Caco-2 (cell line): Measurements from ENCODE around the gene TIMMDC1. TPM values are rescaled to one million over a fixed set of nuclear protein-coding genes. Genes with fewer than 3 reads are reported as not detected.

Experiments
- BruUV-seq: library from RNA; stranded (reverse); fragments of 400-500 nt; replicated peaks from 2 replicates; lab custom pipeline; 2021; lab: Mats Ljungman, UMichigan
- CTCF ChIA-PET: fragments of 300-600 bp; sonication (Branson Sonifier 250); formaldehyde crosslinking; loops from one replicate; lab custom pipeline; 2022; ENCODE audit warnings: antibody characterized with exemption; lab: Charles Lee
- POLR2A ChIA-PET: fragments of 300-600 bp; sonication (Branson Sonifier 250); formaldehyde crosslinking; loops from one replicate; lab custom pipeline; 2022; ENCODE audit warnings: antibody characterized with exemption; lab: Charles Lee
- DNase-seq, 2 experiments: peaks; one replicate each; pipeline versions ENCODE4 v3.0.0 to v3.0.0-alpha.2; 2020 to 2022
- H3K27me3 ChIP-seq: replicated peaks from 2 replicates; pipeline ENCODE4 v1.6.0; 2011; ENCODE audit warnings: low read length; ENCODE audit not compliant: control insufficient read depth, insufficient read depth
- H3K36me3 ChIP-seq: 2 replicates; pipeline ENCODE4 v1.5.1; 2011; ENCODE audit warnings: low read length; ENCODE audit not compliant: control insufficient read depth, insufficient read depth
- H3K4me1 ChIP-seq: fragments of 250-450 bp; sonication (Bioruptor Pico); 2 replicates; pipeline ENCODE4 v1.5.1; 2020; ENCODE audit warnings: mild to moderate bottlenecking
- H3K4me3 ChIP-seq: 2 replicates; pipeline ENCODE4 v1.5.1; 2011; ENCODE audit warnings: low read depth, mild to moderate bottlenecking, control low read depth, low read length
- H3K9me3 ChIP-seq: fragments of 250-450 bp; sonication (Bioruptor Pico); 2 replicates; pipeline ENCODE4 v1.5.1; 2020; ENCODE audit warnings: mild to moderate bottlenecking, moderate library complexity
- H3K27ac Mint-ChIP-seq: one replicate; pipeline ENCODE4 v1.8.0; 2022; ENCODE audit warnings: mixed read lengths; ENCODE audit not compliant: unreplicated experiment
- H3K27me3 Mint-ChIP-seq: one replicate; pipeline ENCODE4 v1.8.0; 2022; ENCODE audit warnings: mixed read lengths; ENCODE audit not compliant: insufficient read depth, unreplicated experiment
- H3K36me3 Mint-ChIP-seq: one replicate; pipeline ENCODE4 v1.8.0; 2022; ENCODE audit warnings: mild to moderate bottlenecking, mixed read lengths; ENCODE audit not compliant: insufficient read depth, unreplicated experiment
- H3K4me1 Mint-ChIP-seq: one replicate; pipeline ENCODE4 v1.8.0; 2022; ENCODE audit warnings: low read depth, mixed read lengths; ENCODE audit not compliant: unreplicated experiment
- H3K4me3 Mint-ChIP-seq: one replicate; pipeline ENCODE4 v1.8.0; 2022; ENCODE audit warnings: mild to moderate bottlenecking, moderate library complexity, mixed read lengths; ENCODE audit not compliant: unreplicated experiment
- H3K9me3 Mint-ChIP-seq: one replicate; pipeline ENCODE4 v1.8.0; 2022; ENCODE audit warnings: mixed read lengths; ENCODE audit not compliant: unreplicated experiment
- intact Hi-C: fragments of 100-400 bp; cut with micrococcal nuclease; formaldehyde crosslinking; loops from one replicate; pipeline ENCODE4 v1.10.0; 2022; ENCODE audit not compliant: unreplicated experiment
- total RNA-seq: library from RNA; stranded (reverse); gene quantifications from 2 replicates; pipeline ENCODE4 v1.2.3, GENCODE V29; 2022
- TF ChIP-seq, protein P1 (sequence below), 2 experiments: fragments of 200-600 bp in 1 of 2; IDR thresholded peaks; 1 replicate in 1 of 2; 2 replicates in 1 of 2; pipeline versions ENCODE4 v1.5.1 to v1.8.0; 2011 to 2022; ENCODE audit warnings: antibody characterized with exemption in 1 of 2, control low read depth in 1 of 2, inconsistent platforms in 1 of 2, low read depth in 1 of 2, low read length in 1 of 2, mild to moderate bottlenecking in 1 of 2, moderate library complexity in 1 of 2; ENCODE audit not compliant: insufficient read depth in 1 of 2, severe bottlenecking in 1 of 2, unreplicated experiment in 1 of 2

TIMMDC1 gene
- total RNA-seq, 1 experiment from 2014 or later = 66.7 TPM

- Mint-ChIP-seq H3K36me3 (peaks cover 10% of the 10 kb centered on the region), H3K27me3 (no peaks in the 10 kb centered on the region), H3K4me1 (peaks cover 6% of the 10 kb centered on the region), H3K27ac (no peak overlapping the region), H3K4me3 (no peak overlapping the region), H3K9me3 (no peaks in the 10 kb centered on the region)
- no peaks in the 10 kb centered on the region for H3K9me3 ChIP-seq
- no peak for DNase-seq
- H3K27me3 ChIP-seq = no peaks in the 10 kb centered on the region
- ChIA-PET POLR2A (no interaction called here), CTCF (interaction anchor here (0.6 kb wide), 1 partner anchor 87 kb away, joined by 6 read pairs; no protein-coding TSS in a partner anchor)
- intact Hi-C loops = no loop called here
- H3K36me3 ChIP-seq = no peaks in the 10 kb centered on the region
- BruUV-seq = no TSS peak
- 0 out of 2 replicates have a peak, but pooled peaks cover 2% of the 10 kb centered on the region for H3K4me1 ChIP-seq
- H3K4me3 ChIP-seq = no peak overlapping the region
- TF ChIP-seq, protein P1, sequence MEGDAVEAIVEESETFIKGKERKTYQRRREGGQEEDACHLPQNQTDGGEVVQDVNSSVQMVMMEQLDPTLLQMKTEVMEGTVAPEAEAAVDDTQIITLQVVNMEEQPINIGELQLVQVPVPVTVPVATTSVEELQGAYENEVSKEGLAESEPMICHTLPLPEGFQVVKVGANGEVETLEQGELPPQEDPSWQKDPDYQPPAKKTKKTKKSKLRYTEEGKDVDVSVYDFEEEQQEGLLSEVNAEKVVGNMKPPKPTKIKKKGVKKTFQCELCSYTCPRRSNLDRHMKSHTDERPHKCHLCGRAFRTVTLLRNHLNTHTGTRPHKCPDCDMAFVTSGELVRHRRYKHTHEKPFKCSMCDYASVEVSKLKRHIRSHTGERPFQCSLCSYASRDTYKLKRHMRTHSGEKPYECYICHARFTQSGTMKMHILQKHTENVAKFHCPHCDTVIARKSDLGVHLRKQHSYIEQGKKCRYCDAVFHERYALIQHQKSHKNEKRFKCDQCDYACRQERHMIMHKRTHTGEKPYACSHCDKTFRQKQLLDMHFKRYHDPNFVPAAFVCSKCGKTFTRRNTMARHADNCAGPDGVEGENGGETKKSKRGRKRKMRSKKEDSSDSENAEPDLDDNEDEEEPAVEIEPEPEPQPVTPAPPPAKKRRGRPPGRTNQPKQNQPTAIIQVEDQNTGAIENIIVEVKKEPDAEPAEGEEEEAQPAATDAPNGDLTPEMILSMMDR (IDR thresholded peaks at IDR 0.05; ENCODE audit: insufficient read depth in 1 of 2, low read depth in 1 of 2, low read length in 1 of 2, severe bottlenecking in 1 of 2, unreplicated experiment in 1 of 2) = no peak
These were observed 3.8 kb upstream of the TIMMDC1 start for GRCh38 chr3:119494597-119494996.

- Histone ChIP-seq H3K36me3 (no peaks in the 10 kb centered on the region), H3K4me1 (0 out of 2 replicates have a peak, but pooled peaks cover 7% of the 10 kb centered on the region), H3K4me3 (peak overlapping the region; percentile 42), H3K9me3 (no peaks in the 10 kb centered on the region), H3K27me3 (no peaks in the 10 kb centered on the region)
- Mint-ChIP-seq H3K4me1 (peaks cover 12% of the 10 kb centered on the region), H3K36me3 (peaks cover 10% of the 10 kb centered on the region), H3K27ac (peak overlapping the region; percentile 98), H3K4me3 (peak overlapping the region; percentile 99), H3K27me3 (no peaks in the 10 kb centered on the region), H3K9me3 (no peaks in the 10 kb centered on the region)
- TF ChIP-seq, protein P1 (IDR thresholded peaks at IDR 0.05; ENCODE audit: insufficient read depth in 1 of 2, low read depth in 1 of 2, low read length in 1 of 2, severe bottlenecking in 1 of 2, unreplicated experiment in 1 of 2) = no peak
- TSS peak; percentile 93 for BruUV-seq
- ChIA-PET POLR2A (interaction anchor here (1.2 to 2.4 kb wide), 4 partner anchors 29 to 179 kb away, joined by 4 to 29 read pairs (median 8); partner anchors contain the start of genes COX17, POGLUT1 and TMEM39A), CTCF (interaction anchor here (0.7 to 1.0 kb wide), 2 partner anchors 34 to 75 kb away, joined by 3 to 5 read pairs; partner anchors contain the start of gene TMEM39A)
- DNase-seq = peak; percentile 27 to 31
- intact Hi-C loops = loop anchor here (1.0 kb wide), 3 partner anchors 29 to 179 kb away; partner anchors contain the start of genes COX17 and TMEM39A
These were observed 544 bp upstream of the TIMMDC1 start for GRCh38 chr3:119497820-119498185.

DNA sequence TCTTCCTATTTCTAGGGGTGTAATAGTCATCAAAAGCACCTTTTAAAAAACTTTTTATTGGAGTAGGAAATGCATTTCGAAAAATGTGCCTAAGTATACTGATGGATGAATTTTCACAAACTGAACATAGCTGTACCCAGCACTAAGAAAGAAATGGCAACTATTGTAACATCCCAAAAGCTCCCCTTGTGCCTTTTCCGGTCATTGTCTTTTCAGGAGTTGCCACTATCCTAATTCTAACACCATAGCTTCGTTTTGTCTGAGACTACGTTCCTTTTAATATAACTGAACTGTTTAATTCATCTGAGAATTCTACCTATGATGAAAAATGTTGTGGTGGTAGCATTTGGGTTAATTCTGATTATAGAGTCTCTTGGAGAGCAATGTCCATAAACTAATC lies 1.9 kb downstream of the TIMMDC1 start:
- intact Hi-C loops = no loop called here
- TF ChIP-seq, protein P1 (IDR thresholded peaks at IDR 0.05; ENCODE audit: insufficient read depth in 1 of 2, low read depth in 1 of 2, low read length in 1 of 2, severe bottlenecking in 1 of 2, unreplicated experiment in 1 of 2) = no peak
- H3K27ac Mint-ChIP-seq = no peak overlapping the region
- Histone ChIP-seq H3K4me3 (no peak overlapping the region), H3K27me3 (no peaks in the 10 kb centered on the region), H3K9me3 (no peaks in the 10 kb centered on the region), H3K4me1 (0 out of 2 replicates have a peak, but pooled peaks cover 7% of the 10 kb centered on the region), H3K36me3 (no peaks in the 10 kb centered on the region)
- DNase-seq = no peak
- H3K27me3 Mint-ChIP-seq = no peaks in the 10 kb centered on the region
- H3K4me1 Mint-ChIP-seq = peaks cover 12% of the 10 kb centered on the region
- BruUV-seq = no TSS peak
- ChIA-PET POLR2A (no interaction called here), CTCF (no interaction called here)
- peak overlapping the region; percentile 19 for H3K4me3 Mint-ChIP-seq
- no peaks in the 10 kb centered on the region for H3K9me3 Mint-ChIP-seq
- H3K36me3 Mint-ChIP-seq = peaks cover 10% of the 10 kb centered on the region
